ENCODE measurements around the gene CYP4V2. TPM values are rescaled to one million over a fixed set of nuclear protein-coding genes. Genes with fewer than 3 reads are reported as not detected.

The CYP4V2 gene
- polyA plus RNA-seq, 1 donor from 2014 or later, result 5.6 TPM

DNA sequence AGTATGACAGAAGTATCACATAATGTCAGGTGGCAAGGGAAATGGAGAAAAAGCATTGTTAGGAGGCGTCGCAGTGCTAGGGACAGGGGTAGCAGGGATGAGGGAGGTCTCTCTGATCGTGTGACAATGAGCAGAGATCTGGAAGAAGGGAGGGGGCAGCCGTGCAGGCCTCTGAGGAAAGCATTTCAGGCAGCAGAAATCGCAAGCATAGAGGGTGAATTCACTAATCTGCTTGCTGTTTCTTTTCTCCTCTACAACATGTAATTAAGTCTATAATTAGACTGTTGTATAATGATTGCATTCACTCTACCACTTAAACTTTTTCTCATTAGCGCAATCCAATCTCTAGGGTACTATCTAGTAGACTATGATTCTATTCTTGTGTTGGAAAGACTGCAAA, 9.1 kb downstream of the CYP4V2 start:
- Histone ChIP-seq H3K27me3 (ENCODE audit: insufficient read depth, low read depth, low read length) (no peaks in the 10 kb centered on the region), H3F3A (ENCODE audit: insufficient read depth, low read length, poor library complexity, severe bottlenecking) (no peaks in the 10 kb centered on the region), H3K36me3 (ENCODE audit: insufficient read depth, low read length) (no peaks in the 10 kb centered on the region), H3K27ac (ENCODE audit: low read length) (no peak overlapping the region), H3K9me3 (ENCODE audit: low read length) (no peaks in the 10 kb centered on the region), H3K4me3 (ENCODE audit: low read length) (no peak overlapping the region), H3K79me2 (replicated peaks; ENCODE audit: insufficient read depth, low read length) (no peaks in the 10 kb centered on the region), H2AFZ (ENCODE audit: low read depth, low read length) (no peak overlapping the region), H4K20me1 (ENCODE audit: insufficient read depth) (no peaks in the 10 kb centered on the region), H3K4me2 (ENCODE audit: low read length) (no peak overlapping the region), H3K9me2 (ENCODE audit: insufficient read depth, low read length) (no peaks in the 10 kb centered on the region), H3K9ac (ENCODE audit: low read length) (no peak overlapping the region)
- TF ChIP-seq EP300 (conservative IDR thresholded peaks at IDR 0.05; ENCODE audit: poor library complexity, severe bottlenecking) (no peak), EZH2 (IDR thresholded peaks at IDR 0.05; ENCODE audit: borderline replicate concordance, insufficient read depth, low read length, poor library complexity, severe bottlenecking) (no peak), SMC3 (conservative IDR thresholded peaks at IDR 0.05; ENCODE audit: poor library complexity) (no peak), TAF1 (IDR thresholded peaks at IDR 0.05; ENCODE audit: low read depth) (no peak), POLR2AphosphoS5 (IDR thresholded peaks at IDR 0.05) (no peak), RAD21 (conservative IDR thresholded peaks at IDR 0.05) (no peak), MXI1 (conservative IDR thresholded peaks at IDR 0.05; ENCODE audit: poor library complexity, severe bottlenecking) (no peak)
- TF ChIP-seq, protein P1, sequence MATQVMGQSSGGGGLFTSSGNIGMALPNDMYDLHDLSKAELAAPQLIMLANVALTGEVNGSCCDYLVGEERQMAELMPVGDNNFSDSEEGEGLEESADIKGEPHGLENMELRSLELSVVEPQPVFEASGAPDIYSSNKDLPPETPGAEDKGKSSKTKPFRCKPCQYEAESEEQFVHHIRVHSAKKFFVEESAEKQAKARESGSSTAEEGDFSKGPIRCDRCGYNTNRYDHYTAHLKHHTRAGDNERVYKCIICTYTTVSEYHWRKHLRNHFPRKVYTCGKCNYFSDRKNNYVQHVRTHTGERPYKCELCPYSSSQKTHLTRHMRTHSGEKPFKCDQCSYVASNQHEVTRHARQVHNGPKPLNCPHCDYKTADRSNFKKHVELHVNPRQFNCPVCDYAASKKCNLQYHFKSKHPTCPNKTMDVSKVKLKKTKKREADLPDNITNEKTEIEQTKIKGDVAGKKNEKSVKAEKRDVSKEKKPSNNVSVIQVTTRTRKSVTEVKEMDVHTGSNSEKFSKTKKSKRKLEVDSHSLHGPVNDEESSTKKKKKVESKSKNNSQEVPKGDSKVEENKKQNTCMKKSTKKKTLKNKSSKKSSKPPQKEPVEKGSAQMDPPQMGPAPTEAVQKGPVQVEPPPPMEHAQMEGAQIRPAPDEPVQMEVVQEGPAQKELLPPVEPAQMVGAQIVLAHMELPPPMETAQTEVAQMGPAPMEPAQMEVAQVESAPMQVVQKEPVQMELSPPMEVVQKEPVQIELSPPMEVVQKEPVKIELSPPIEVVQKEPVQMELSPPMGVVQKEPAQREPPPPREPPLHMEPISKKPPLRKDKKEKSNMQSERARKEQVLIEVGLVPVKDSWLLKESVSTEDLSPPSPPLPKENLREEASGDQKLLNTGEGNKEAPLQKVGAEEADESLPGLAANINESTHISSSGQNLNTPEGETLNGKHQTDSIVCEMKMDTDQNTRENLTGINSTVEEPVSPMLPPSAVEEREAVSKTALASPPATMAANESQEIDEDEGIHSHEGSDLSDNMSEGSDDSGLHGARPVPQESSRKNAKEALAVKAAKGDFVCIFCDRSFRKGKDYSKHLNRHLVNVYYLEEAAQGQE (IDR thresholded peaks at IDR 0.05; ENCODE audit: borderline replicate concordance), result no peak
- TF ChIP-seq, protein P2, sequence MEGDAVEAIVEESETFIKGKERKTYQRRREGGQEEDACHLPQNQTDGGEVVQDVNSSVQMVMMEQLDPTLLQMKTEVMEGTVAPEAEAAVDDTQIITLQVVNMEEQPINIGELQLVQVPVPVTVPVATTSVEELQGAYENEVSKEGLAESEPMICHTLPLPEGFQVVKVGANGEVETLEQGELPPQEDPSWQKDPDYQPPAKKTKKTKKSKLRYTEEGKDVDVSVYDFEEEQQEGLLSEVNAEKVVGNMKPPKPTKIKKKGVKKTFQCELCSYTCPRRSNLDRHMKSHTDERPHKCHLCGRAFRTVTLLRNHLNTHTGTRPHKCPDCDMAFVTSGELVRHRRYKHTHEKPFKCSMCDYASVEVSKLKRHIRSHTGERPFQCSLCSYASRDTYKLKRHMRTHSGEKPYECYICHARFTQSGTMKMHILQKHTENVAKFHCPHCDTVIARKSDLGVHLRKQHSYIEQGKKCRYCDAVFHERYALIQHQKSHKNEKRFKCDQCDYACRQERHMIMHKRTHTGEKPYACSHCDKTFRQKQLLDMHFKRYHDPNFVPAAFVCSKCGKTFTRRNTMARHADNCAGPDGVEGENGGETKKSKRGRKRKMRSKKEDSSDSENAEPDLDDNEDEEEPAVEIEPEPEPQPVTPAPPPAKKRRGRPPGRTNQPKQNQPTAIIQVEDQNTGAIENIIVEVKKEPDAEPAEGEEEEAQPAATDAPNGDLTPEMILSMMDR (IDR thresholded peaks at IDR 0.05; ENCODE audit: poor library complexity, severe bottlenecking), result no peak

DNA sequence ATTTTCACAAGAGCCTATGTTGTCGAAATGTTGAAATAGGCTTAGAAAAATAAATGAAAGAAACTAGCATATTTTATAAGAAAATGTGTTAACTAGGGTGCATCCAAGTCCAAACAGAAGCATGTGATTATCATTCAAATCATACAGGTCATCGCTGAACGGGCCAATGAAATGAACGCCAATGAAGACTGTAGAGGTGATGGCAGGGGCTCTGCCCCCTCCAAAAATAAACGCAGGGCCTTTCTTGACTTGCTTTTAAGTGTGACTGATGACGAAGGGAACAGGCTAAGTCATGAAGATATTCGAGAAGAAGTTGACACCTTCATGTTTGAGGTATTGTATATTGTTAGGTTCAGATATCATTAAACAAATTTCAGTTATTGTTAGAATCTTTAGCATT, 9.6 kb downstream of the CYP4V2 start:
- H3F3A ChIP-seq (ENCODE audit: insufficient read depth, low read length, poor library complexity, severe bottlenecking), result no peaks in the 10 kb centered on the region
- no peak overlapping the region for H3K27ac ChIP-seq (ENCODE audit: low read length)
- no peaks in the 10 kb centered on the region for H3K27me3 ChIP-seq (ENCODE audit: insufficient read depth, low read depth, low read length)
- no peak overlapping the region for H3K4me3 ChIP-seq (ENCODE audit: low read length)
- no peak for TF ChIP-seq RAD21 (conservative IDR thresholded peaks at IDR 0.05)
- TF ChIP-seq EP300 (conservative IDR thresholded peaks at IDR 0.05; ENCODE audit: poor library complexity, severe bottlenecking), result no peak
- TF ChIP-seq SMC3 (conservative IDR thresholded peaks at IDR 0.05; ENCODE audit: poor library complexity), result no peak
- TF ChIP-seq, protein P2 (IDR thresholded peaks at IDR 0.05; ENCODE audit: poor library complexity, severe bottlenecking), result no peak
- TF ChIP-seq EZH2 (IDR thresholded peaks at IDR 0.05; ENCODE audit: borderline replicate concordance, insufficient read depth, low read length, poor library complexity, severe bottlenecking), result no peak
- TF ChIP-seq MXI1 (conservative IDR thresholded peaks at IDR 0.05; ENCODE audit: poor library complexity, severe bottlenecking), result no peak
- TF ChIP-seq, protein P1 (IDR thresholded peaks at IDR 0.05; ENCODE audit: borderline replicate concordance), result no peak
- no peak for TF ChIP-seq POLR2AphosphoS5 (IDR thresholded peaks at IDR 0.05)
- TF ChIP-seq TAF1 (IDR thresholded peaks at IDR 0.05; ENCODE audit: low read depth), result no peak
- no peak overlapping the region for H2AFZ ChIP-seq (ENCODE audit: low read depth, low read length)
- no peak overlapping the region for H3K4me2 ChIP-seq (ENCODE audit: low read length)
- H3K9me2 ChIP-seq (ENCODE audit: insufficient read depth, low read length), result no peaks in the 10 kb centered on the region
- H4K20me1 ChIP-seq (ENCODE audit: insufficient read depth), result no peaks in the 10 kb centered on the region
- H3K9ac ChIP-seq (ENCODE audit: low read length), result no peak overlapping the region
- no peaks in the 10 kb centered on the region for H3K36me3 ChIP-seq (ENCODE audit: insufficient read depth, low read length)
- no peaks in the 10 kb centered on the region for H3K79me2 ChIP-seq (replicated peaks; ENCODE audit: insufficient read depth, low read length)
- no peaks in the 10 kb centered on the region for H3K9me3 ChIP-seq (ENCODE audit: low read length)
